Stomach (tissue), 9 donors: ENCODE measurements around the gene NHERF1. TPM values are rescaled to one million over a fixed set of nuclear protein-coding genes. Genes with fewer than 3 reads are reported as not detected.

Experiments used
- DNase-seq, 2 donors: peaks; one replicate each; pipeline versions ENCODE4 v3.0.0 to v3.0.0-alpha.2; 2013 to 2019
- H3K27ac ChIP-seq, 5 donors: fragments of 200-600 bp in 4 of 5; sonication (generic) in 4 of 5; one replicate each; pipeline ENCODE4 v1.5.1; 2013 to 2019; ENCODE audit warnings: mild to moderate bottlenecking in 1 of 5, moderate library complexity in 1 of 5
- H3K27me3 ChIP-seq, 3 donors: fragments of 200-600 bp; sonication (generic); one replicate each; pipeline ENCODE4 v1.5.1; 2017 to 2019; ENCODE audit warnings: mixed run types in 1 of 3
- H3K36me3 ChIP-seq, 4 donors: fragments of 200-600 bp; sonication (generic); 1 replicate in 3 of 4; 2 replicates in 1 of 4; pipeline ENCODE4 v1.5.1; 2016 to 2019
- H3K4me1 ChIP-seq, 4 donors: fragments of 200-600 bp; sonication (generic); one replicate each; pipeline ENCODE4 v1.5.1; 2016 to 2019
- H3K4me3 ChIP-seq, 4 donors: fragments of 200-600 bp; sonication (generic) in 3 of 4; one replicate each; pipeline ENCODE4 v1.5.1; 2016 to 2019; ENCODE audit warnings: mild to moderate bottlenecking in 1 of 4
- H3K9me3 ChIP-seq, 4 donors: fragments of 200-600 bp; sonication (generic); one replicate each; pipeline ENCODE4 v1.5.1; 2016 to 2019
- EP300 ChIP-seq: sonication (generic); formaldehyde crosslinking; IDR thresholded peaks from one replicate; pipeline ENCODE4 v1.6.1; 2017; ENCODE audit warnings: antibody characterized with exemption
- POLR2A ChIP-seq, 4 donors: fragments of 450-650 bp; IDR thresholded peaks; one replicate each; pipeline ENCODE4 v1.6.1; 2016; ENCODE audit warnings: antibody characterized with exemption in 4 of 4, control low read depth in 2 of 4, mild to moderate bottlenecking in 1 of 4, moderate library complexity in 1 of 4
- POLR2AphosphoS5 ChIP-seq, 3 donors: sonication (generic); formaldehyde crosslinking; IDR thresholded peaks; one replicate each; pipeline ENCODE4 v1.6.1; 2016; ENCODE audit warnings: antibody characterized with exemption in 3 of 3
- WGBS, 5 donors: extraction: QIAGEN DNeasy Blood & Tissue Kit in 3 of 5; methylation state at CpG; one replicate each; pipeline versions ENCODE4 v1.1.5 to v1.1.7; 2013 to 2018; 5-methylcytosine and 5-hydroxymethylcytosine counted together
- intact Hi-C: fragments of 100-400 bp; cut with DNase I; formaldehyde crosslinking; loops from one replicate; pipeline ENCODE4 v1.15.1; 2023; ENCODE audit warnings: low total_unique reads
- polyA plus RNA-seq, 3 donors: library from polyadenylated mRNA; stranded (reverse); fragments of 200-250 nt; gene quantifications; one replicate each; pipeline ENCODE4 v1.2.3, GENCODE V29; 2013
- total RNA-seq, 5 donors: library from RNA; depleted of rRNA; stranded (reverse); fragments of >200 nt; gene quantifications; one replicate each; pipeline versions ENCODE4 v1.1.0 to v1.2.3, GENCODE V29; 2014 to 2016
- TF ChIP-seq, protein P1 (sequence below), 7 experiments: fragments of 450-650 bp in 4 of 7; fragments of 200-600 bp in 3 of 7; sonication (generic) in 3 of 7; IDR thresholded peaks; one replicate each; pipeline ENCODE4 v1.5.1; 2016 to 2019; ENCODE audit warnings: antibody characterized with exemption in 7 of 7, control low read depth in 2 of 7, mild to moderate bottlenecking in 1 of 7
- donor health status: healthy with polysubstance abuse.
- donor health status: Bipolar disorder and iron deficiency.
- donor health status: healthy.

NHERF1 gene
- total and polyA plus RNA-seq, 8 donors: 14.9 to 152 (median 82.4) TPM

GRCh38 chr17:74784125-74784810 lies 35.8 kb downstream of the NHERF1 start:
- Histone ChIP-seq H3K27me3 (no peaks in the 10 kb centered on the region), H3K9me3 (no peaks in the 10 kb centered on the region), H3K36me3 (peaks cover 16 to 61% (median 48%) of the 10 kb centered on the region in 4 donors), H3K27ac (no peak overlapping the region), H3K4me1 (peaks cover 0 to 16% (median 0%) of the 10 kb centered on the region in 4 donors), H3K4me3 (no peak overlapping the region)
- intact Hi-C loops: no loop called here
- WGBS, 5 donors: 81 to 92% (median 84%) methylated on average over 5 of the region's 5 CpGs
- DNase-seq: no peak
- TF ChIP-seq, protein P1, sequence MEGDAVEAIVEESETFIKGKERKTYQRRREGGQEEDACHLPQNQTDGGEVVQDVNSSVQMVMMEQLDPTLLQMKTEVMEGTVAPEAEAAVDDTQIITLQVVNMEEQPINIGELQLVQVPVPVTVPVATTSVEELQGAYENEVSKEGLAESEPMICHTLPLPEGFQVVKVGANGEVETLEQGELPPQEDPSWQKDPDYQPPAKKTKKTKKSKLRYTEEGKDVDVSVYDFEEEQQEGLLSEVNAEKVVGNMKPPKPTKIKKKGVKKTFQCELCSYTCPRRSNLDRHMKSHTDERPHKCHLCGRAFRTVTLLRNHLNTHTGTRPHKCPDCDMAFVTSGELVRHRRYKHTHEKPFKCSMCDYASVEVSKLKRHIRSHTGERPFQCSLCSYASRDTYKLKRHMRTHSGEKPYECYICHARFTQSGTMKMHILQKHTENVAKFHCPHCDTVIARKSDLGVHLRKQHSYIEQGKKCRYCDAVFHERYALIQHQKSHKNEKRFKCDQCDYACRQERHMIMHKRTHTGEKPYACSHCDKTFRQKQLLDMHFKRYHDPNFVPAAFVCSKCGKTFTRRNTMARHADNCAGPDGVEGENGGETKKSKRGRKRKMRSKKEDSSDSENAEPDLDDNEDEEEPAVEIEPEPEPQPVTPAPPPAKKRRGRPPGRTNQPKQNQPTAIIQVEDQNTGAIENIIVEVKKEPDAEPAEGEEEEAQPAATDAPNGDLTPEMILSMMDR (IDR thresholded peaks at IDR 0.05): no peak
- TF ChIP-seq POLR2A (IDR thresholded peaks at IDR 0.05) (no peak), EP300 (no peak), POLR2AphosphoS5 (IDR thresholded peaks at IDR 0.05) (no peak)

DNA sequence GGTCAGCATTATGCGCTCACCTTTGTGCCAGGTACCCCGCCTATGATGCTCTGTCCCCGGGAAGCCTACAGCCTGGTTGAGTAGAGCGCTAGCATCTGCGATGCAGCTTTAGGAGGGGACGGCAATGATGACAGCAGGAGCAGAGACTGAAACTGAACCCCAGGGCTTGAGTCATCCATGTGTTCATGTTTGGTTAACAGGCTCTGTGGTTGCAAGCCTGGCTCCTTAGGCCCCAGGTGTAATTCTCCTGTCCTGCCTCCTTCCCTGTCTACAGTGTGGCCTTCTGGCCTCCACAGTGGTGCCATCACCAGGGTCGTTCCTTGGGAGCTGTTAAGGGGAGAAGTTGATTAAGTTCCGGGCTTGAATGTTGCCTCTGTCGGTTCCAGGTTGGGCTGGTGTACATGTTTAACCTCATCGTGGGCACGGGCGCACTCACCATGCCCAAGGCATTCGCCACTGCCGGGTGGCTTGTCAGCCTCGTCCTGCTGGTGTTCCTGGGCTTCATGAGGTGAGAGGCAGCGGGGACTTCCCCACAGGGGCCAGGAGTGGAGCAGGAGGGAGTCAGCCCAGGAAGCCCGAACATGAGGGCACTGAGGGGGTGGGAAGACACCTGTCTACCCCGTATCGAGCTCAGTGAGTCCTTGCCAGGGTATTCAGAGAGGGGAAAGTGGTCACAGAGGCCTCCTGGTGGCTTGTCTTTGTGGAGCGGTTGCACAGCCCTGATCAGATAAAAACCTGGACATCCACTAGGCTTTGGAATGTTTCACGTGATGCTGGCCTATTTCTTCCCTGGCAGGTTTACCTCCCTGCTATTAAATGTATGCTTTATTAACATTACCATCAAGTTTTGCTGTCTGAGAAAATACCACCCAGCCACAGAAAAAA lies 36.9 kb downstream of the NHERF1 start:
- H3K36me3 ChIP-seq: peaks cover 19 to 61% (median 47%) of the 10 kb centered on the region in 4 donors
- intact Hi-C loops: no loop called here
- H3K27me3 ChIP-seq: no peaks in the 10 kb centered on the region
- WGBS, 5 donors: 77 to 87% (median 84%) methylated on average over 19 to 21 of the region's 21 CpGs
- TF ChIP-seq, protein P1 (IDR thresholded peaks at IDR 0.05): no peak
- TF ChIP-seq EP300: no peak
- no peak for TF ChIP-seq POLR2A (IDR thresholded peaks at IDR 0.05)
- TF ChIP-seq POLR2AphosphoS5 (IDR thresholded peaks at IDR 0.05): no peak
- H3K9me3 ChIP-seq: no peaks in the 10 kb centered on the region
- DNase-seq: no peak
- H3K27ac ChIP-seq: no peak overlapping the region
- peaks cover 0 to 11% (median 0%) of the 10 kb centered on the region in 4 donors for H3K4me1 ChIP-seq
- H3K4me3 ChIP-seq: no peak overlapping the region

DNA sequence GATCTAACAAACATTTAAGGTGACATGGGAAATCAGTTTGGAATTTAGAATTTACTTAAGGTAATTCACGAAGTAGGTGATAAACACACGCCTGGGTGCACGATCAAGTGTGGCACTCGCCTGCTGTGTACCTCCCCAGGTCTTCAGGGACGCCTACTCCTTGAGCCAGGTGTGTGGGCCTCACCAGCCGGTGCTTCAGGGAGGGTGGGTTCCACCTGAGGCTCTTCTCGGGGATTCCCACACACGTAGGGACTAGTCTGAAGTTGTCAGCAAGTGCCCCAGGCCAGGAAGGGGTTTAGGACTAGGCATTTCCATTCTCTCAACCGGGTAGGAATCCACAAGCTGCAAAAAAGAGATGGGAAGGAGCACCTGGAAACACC lies 37.5 kb downstream of the NHERF1 start:
- peaks cover 20 to 60% (median 49%) of the 10 kb centered on the region in 4 donors for H3K36me3 ChIP-seq
- no peak overlapping the region for H3K27ac ChIP-seq
- H3K9me3 ChIP-seq: no peaks in the 10 kb centered on the region
- intact Hi-C loops: no loop called here
- DNase-seq: no peak
- no peak overlapping the region for H3K4me3 ChIP-seq
- TF ChIP-seq, protein P1 (IDR thresholded peaks at IDR 0.05): no peak
- TF ChIP-seq POLR2AphosphoS5 (IDR thresholded peaks at IDR 0.05) (no peak), EP300 (no peak), POLR2A (IDR thresholded peaks at IDR 0.05) (no peak)
- H3K27me3 ChIP-seq: no peaks in the 10 kb centered on the region
- peaks cover 0 to 11% (median 0%) of the 10 kb centered on the region in 4 donors for H3K4me1 ChIP-seq
- 81 to 89% (median 86%) methylated on average over 9 of the region's 9 CpGs for WGBS, 5 donors

DNA sequence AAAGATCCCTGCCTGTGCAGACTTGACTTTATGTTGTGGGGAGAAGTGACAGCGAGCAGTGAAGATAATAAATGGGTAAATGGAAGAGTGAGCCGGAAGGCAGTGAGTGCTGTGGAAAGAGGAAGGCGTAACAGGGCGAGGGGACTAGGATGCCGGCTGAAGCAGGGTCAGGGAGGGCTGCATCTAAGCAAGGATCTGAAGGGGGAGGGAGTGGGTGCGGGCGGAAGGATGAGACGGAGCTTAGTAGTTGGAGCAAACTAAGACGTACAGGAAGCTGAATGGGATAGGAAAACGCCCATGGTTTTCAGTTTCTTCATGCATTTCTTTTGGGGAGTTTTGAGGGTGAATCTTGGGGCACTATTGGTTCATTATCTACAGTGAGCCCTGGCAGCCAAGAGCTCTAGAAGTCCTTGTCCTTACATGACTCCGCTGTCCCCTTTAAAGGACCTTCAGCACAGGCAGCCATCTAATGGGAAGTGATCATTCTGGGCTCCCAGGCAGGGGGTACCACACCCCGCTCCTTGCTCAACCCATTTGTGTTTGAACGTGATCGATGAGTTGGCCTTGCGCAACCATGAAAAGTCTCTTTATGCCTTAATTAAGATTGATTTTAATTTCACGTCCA lies 38.1 kb downstream of the NHERF1 start:
- Histone ChIP-seq H3K36me3 (peaks cover 20 to 55% (median 47%) of the 10 kb centered on the region in 4 donors), H3K4me3 (no peak overlapping the region), H3K9me3 (no peaks in the 10 kb centered on the region), H3K27me3 (no peaks in the 10 kb centered on the region), H3K4me1 (peaks cover 0 to 13% (median 0%) of the 10 kb centered on the region in 4 donors), H3K27ac (no peak overlapping the region)
- TF ChIP-seq EP300: no peak
- TF ChIP-seq, protein P1 (IDR thresholded peaks at IDR 0.05): no peak
- no peak for TF ChIP-seq POLR2A (IDR thresholded peaks at IDR 0.05)
- no peak for TF ChIP-seq POLR2AphosphoS5 (IDR thresholded peaks at IDR 0.05)
- DNase-seq: no peak
- intact Hi-C loops: no loop called here
- 78 to 84% (median 80%) methylated on average over 16 of the region's 16 CpGs for WGBS, 5 donors
